SK-N-SH treated with all-trans-retinoic acid at 6 μM for 48 hours (cell line): ENCODE results near the gene CDC42EP2.

Source experiments
- ATAC-seq: fragments of 200-7000 bp; cut with Tn5 transposase; 3 replicates; pipeline ENCODE4 v1.9.1; 2020; ENCODE audit warnings: mild to moderate bottlenecking, moderate library complexity
- ARNTL ChIP-seq: fragments of 450-650 bp; formaldehyde crosslinking; IDR thresholded peaks from 2 replicates; pipeline ENCODE4 v1.5.0; 2020; ENCODE audit warnings: low read depth, mild to moderate bottlenecking, moderate library complexity, borderline replicate concordance
- BACH2 ChIP-seq: fragments of 250-450 bp; sonication (Bioruptor Pico); IDR thresholded peaks from 2 replicates; pipeline ENCODE4 v1.9.0; 2021; ENCODE audit warnings: mild to moderate bottlenecking, borderline replicate concordance
- CSDC2 ChIP-seq: fragments of 250-450 bp; sonication (Bioruptor Pico); IDR thresholded peaks from 2 replicates; pipeline ENCODE4 v1.5.0; 2020; ENCODE audit warnings: mild to moderate bottlenecking, moderate library complexity
- ESRRG ChIP-seq: fragments of 250-450 bp; sonication (Bioruptor Pico); IDR thresholded peaks from 2 replicates; pipeline ENCODE4 v1.6.1; 2021; ENCODE audit warnings: mild to moderate bottlenecking
- ISL1 ChIP-seq: fragments of 250-450 bp; sonication (Bioruptor Pico); IDR thresholded peaks from 2 replicates; pipeline ENCODE4 v2.1.2; 2022; ENCODE audit warnings: mild to moderate bottlenecking, moderate library complexity
- OSR1 ChIP-seq: fragments of 250-450 bp; sonication (Bioruptor Pico); IDR thresholded peaks from 2 replicates; pipeline ENCODE4 v1.8.0; 2022; ENCODE audit warnings: moderate library complexity, mild to moderate bottlenecking, inconsistent platforms
- PPARA ChIP-seq: fragments of 250-450 bp; sonication (Bioruptor Pico); IDR thresholded peaks from 2 replicates; pipeline ENCODE4 v1.5.0; 2020; ENCODE audit warnings: mild to moderate bottlenecking, borderline replicate concordance
- RARB ChIP-seq: fragments of 250-450 bp; sonication (Bioruptor Pico); IDR thresholded peaks from 2 replicates; pipeline ENCODE4 v1.8.0; 2021; ENCODE audit warnings: mild to moderate bottlenecking, moderate library complexity
- SNAI2 ChIP-seq: fragments of 250-450 bp; sonication (Bioruptor Pico); IDR thresholded peaks from 2 replicates; pipeline ENCODE4 v1.5.0; 2020; ENCODE audit warnings: mild to moderate bottlenecking, moderate library complexity
- TCF4 ChIP-seq: fragments of 250-450 bp; sonication (Bioruptor Pico); IDR thresholded peaks from 2 replicates; pipeline ENCODE4 v1.8.0; 2021; ENCODE audit warnings: mild to moderate bottlenecking, moderate library complexity, borderline replicate concordance
- TOX ChIP-seq: fragments of 250-450 bp; sonication (Bioruptor Pico); IDR thresholded peaks from 2 replicates; pipeline ENCODE4 v1.8.0; 2021; ENCODE audit warnings: mild to moderate bottlenecking, moderate library complexity, borderline replicate concordance
- ZFP3 ChIP-seq: fragments of 250-450 bp; sonication (Bioruptor Pico); IDR thresholded peaks from 2 replicates; pipeline ENCODE4 v1.5.0; 2020; ENCODE audit warnings: mild to moderate bottlenecking, moderate library complexity
- ZFP30 ChIP-seq: fragments of 450-650 bp; formaldehyde crosslinking; IDR thresholded peaks from 2 replicates; pipeline ENCODE4 v1.5.0; 2022; ENCODE audit warnings: mild to moderate bottlenecking, moderate library complexity
- ZNF565 ChIP-seq: fragments of 450-650 bp; formaldehyde crosslinking; conservative IDR thresholded peaks from 2 replicates; pipeline ENCODE4 v1.5.0; 2020; ENCODE audit warnings: low read depth, mild to moderate bottlenecking, moderate library complexity
- ZNF70 ChIP-seq: fragments of 450-650 bp; formaldehyde crosslinking; IDR thresholded peaks from 2 replicates; pipeline ENCODE4 v1.5.0; 2020; ENCODE audit warnings: mild to moderate bottlenecking, moderate library complexity
- ZNF8 ChIP-seq: fragments of 450-650 bp; formaldehyde crosslinking; IDR thresholded peaks from 2 replicates; pipeline ENCODE4 v1.5.0; 2020; ENCODE audit warnings: mild to moderate bottlenecking, moderate library complexity
- TF ChIP-seq, protein P1 (sequence below): fragments of 250-450 bp; sonication (Bioruptor Pico); IDR thresholded peaks from 2 replicates; pipeline ENCODE4 v1.5.0; 2020; ENCODE audit warnings: mild to moderate bottlenecking, moderate library complexity
- TF ChIP-seq, protein P2 (sequence below): fragments of 250-450 bp; sonication (Bioruptor Pico); IDR thresholded peaks from 2 replicates; pipeline ENCODE4 v1.5.1; 2020; ENCODE audit warnings: low read depth, mild to moderate bottlenecking, moderate library complexity
- TF ChIP-seq, protein P3 (sequence below): fragments of 250-450 bp; sonication (Bioruptor Pico); IDR thresholded peaks from 2 replicates; pipeline ENCODE4 v1.8.0; 2020; ENCODE audit warnings: mild to moderate bottlenecking, moderate library complexity, borderline replicate concordance
- TF ChIP-seq, protein P4 (sequence below): fragments of 250-450 bp; sonication (Bioruptor Pico); IDR thresholded peaks from 2 replicates; pipeline ENCODE4 v1.8.0; 2021; ENCODE audit warnings: low read depth, mild to moderate bottlenecking, moderate library complexity, borderline replicate concordance
- TF ChIP-seq, protein P5 (sequence below): fragments of 250-450 bp; sonication (Bioruptor Pico); IDR thresholded peaks from 2 replicates; pipeline ENCODE4 v1.5.1; 2021; ENCODE audit warnings: mild to moderate bottlenecking, moderate library complexity

CDC42EP2 gene

DNA sequence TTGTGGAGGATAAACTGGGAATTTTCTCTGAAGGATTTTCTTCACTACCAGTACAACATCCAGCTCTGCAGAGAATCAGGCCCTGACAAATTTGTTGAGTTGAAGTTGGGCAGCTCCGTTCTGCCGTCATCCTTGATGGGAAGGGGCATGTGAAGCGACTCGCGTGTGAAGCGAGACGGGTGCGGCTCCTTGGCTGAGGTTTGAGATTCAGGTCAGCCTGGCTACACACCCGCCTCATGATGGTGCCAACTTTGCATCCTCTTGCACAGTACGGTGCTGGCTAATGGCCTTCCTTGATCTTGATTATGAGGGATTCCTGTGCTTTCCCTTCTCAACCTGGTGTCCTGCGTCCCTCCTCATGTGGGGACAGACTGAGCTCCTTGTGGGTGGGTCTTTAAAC, 19.7 kb upstream of the CDC42EP2 start:
- no peak for ATAC-seq
- no peak for TF ChIP-seq TOX (CRISPR knock-in tag)
- TF ChIP-seq, protein P1, sequence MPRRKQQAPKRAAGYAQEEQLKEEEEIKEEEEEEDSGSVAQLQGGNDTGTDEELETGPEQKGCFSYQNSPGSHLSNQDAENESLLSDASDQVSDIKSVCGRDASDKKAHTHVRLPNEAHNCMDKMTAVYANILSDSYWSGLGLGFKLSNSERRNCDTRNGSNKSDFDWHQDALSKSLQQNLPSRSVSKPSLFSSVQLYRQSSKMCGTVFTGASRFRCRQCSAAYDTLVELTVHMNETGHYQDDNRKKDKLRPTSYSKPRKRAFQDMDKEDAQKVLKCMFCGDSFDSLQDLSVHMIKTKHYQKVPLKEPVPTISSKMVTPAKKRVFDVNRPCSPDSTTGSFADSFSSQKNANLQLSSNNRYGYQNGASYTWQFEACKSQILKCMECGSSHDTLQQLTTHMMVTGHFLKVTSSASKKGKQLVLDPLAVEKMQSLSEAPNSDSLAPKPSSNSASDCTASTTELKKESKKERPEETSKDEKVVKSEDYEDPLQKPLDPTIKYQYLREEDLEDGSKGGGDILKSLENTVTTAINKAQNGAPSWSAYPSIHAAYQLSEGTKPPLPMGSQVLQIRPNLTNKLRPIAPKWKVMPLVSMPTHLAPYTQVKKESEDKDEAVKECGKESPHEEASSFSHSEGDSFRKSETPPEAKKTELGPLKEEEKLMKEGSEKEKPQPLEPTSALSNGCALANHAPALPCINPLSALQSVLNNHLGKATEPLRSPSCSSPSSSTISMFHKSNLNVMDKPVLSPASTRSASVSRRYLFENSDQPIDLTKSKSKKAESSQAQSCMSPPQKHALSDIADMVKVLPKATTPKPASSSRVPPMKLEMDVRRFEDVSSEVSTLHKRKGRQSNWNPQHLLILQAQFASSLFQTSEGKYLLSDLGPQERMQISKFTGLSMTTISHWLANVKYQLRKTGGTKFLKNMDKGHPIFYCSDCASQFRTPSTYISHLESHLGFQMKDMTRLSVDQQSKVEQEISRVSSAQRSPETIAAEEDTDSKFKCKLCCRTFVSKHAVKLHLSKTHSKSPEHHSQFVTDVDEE (CRISPR knock-in tag): no peak
- no peak for TF ChIP-seq ISL1
- no peak for TF ChIP-seq BACH2 (CRISPR knock-in tag)
- no peak for TF ChIP-seq ESRRG (CRISPR knock-in tag)
- TF ChIP-seq ARNTL: no peak
- no peak for TF ChIP-seq CSDC2

DNA sequence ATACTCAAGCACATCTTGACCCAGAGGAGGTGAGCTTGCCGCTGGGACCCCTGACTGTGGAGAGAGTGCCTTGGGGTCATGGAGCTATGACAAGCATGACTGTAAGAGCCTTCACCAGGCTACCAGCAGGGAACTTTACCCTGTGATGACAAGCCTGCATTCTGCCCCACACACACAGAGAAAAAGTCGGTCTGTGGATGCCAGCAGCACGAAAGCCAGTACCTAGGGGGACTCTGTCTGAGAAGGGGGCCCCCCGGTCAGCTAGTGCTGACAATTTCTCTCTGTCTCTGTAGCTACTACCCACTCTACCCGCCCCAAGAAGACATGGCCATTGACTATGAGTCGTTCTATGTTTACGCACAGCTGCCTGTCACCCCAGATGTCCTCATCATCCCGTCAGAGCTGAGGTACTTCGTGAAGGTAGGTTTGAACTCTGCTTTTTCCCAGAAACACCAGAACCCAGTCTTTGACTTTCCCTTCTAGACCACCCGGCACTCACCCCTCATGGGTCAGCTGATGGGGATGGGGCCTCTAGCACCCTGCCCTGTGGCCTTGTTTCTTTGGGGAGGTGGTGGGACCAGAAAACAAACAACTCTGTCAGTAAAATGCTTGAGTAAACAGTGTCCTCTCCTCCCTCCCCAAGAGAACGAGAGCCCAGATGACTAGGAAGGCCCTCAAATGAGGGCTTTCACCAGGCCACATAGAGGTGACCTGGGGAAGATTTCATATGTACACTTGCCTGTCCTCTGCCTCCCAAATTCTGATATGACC, 18.9 kb upstream of the CDC42EP2 start:
- TF ChIP-seq OSR1 (no peak), ZFP30 (CRISPR knock-in tag) (no peak)
- ATAC-seq: no peak

DNA sequence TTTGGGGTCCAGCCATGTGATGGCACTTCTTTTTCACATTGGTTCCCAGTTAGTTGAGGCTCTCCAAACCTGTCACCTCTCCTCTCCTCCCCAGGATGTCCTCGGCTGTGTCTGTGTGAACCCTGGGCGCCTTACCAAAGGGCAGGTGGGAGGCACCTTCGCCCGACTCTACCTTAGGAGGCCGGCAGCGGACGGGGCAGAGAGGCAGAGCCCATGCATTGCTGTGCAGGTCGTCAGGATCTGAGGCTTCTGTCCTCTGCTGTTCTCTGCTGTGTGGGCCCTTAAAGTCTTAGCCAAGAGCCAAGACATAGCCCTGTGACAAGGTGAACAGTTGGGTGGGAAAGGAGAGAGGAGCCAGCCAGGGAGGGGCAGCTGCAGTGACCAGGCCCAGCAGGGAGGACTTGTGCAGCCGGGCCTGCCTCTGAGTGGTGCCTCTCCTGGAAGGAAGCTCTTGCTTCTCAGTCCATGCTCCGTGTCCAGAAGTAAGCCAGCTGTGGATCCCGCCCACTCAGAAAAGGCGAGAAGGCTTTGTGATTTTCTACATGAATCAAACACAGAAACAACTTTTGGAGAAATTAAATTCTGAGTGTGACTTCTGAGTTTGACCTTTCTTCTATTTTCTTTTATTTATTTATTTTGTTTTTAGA, 17.5 kb upstream of the CDC42EP2 start:
- TF ChIP-seq ZNF565 (CRISPR knock-in tag) (no peak), PPARA (no peak), OSR1 (no peak), SNAI2 (CRISPR knock-in tag) (no peak)
- TF ChIP-seq, protein P2, sequence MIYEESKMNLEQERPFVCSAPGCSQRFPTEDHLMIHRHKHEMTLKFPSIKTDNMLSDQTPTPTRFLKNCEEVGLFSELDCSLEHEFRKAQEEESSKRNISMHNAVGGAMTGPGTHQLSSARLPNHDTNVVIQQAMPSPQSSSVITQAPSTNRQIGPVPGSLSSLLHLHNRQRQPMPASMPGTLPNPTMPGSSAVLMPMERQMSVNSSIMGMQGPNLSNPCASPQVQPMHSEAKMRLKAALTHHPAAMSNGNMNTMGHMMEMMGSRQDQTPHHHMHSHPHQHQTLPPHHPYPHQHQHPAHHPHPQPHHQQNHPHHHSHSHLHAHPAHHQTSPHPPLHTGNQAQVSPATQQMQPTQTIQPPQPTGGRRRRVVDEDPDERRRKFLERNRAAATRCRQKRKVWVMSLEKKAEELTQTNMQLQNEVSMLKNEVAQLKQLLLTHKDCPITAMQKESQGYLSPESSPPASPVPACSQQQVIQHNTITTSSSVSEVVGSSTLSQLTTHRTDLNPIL (CRISPR knock-in tag): no peak

DNA sequence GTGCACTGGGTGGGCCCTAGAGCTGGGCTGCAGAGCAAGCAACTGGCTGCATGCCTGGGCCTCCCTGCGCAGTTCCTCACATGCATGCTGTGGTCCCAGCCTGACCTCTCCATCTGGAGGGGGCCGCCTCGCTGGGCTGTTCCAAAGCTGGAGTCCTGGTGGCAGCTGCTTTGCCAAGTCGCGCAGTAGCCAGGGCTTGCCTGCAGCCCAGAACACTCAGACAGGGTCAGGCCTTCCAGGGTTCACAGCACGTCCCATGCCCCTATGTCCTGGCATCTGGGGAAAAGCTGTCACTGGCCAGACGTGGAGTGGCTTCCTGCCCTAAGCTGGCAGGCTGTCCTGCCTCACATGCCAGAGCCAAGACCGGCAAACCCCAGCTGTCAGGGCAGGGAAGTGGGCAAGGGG, 16.5 kb upstream of the CDC42EP2 start:
- TF ChIP-seq ZFP3 (CRISPR knock-in tag): no peak
- TF ChIP-seq ZNF8 (CRISPR knock-in tag): no peak
- TF ChIP-seq TCF4 (CRISPR knock-in tag): no peak
- TF ChIP-seq OSR1: no peak
- no peak for TF ChIP-seq ZNF565 (CRISPR knock-in tag)
- no peak for TF ChIP-seq TOX (CRISPR knock-in tag)
- no peak for TF ChIP-seq ISL1
- ATAC-seq: no peak

More for the DNA sequence above, 17.5 kb upstream of the CDC42EP2 start:
- no peak for ATAC-seq

DNA sequence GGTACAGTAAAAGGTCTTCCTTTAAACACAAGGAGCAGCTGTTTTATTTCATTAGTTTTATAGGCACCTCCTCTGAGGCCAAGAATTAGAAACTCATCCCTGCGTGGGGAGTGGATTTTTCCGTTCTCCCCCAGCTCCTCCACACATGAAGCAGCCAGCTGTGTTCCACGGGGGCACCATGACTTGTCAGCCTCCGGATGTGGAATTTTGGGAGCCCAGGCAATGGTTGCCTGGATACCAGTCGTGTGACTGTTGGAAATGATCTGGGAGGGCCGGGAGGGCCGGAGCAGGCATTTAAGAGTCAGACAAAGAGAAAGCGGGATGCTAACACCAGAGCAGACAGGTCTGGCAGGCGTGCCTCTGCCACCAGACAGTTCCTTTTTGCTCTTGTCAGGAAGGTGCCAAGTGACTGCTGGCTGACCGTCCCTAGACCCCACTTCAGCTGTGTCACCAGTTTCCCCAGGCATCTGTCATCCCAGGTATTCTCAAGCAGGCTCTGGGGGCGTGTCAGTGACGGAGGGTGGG, 15.9 kb upstream of the CDC42EP2 start:
- ATAC-seq: no peak
- TF ChIP-seq ARNTL (no peak), SNAI2 (CRISPR knock-in tag) (no peak), PPARA (no peak), TCF4 (CRISPR knock-in tag) (no peak), BACH2 (CRISPR knock-in tag) (no peak), ZNF565 (CRISPR knock-in tag) (no peak), RARB (CRISPR knock-in tag) (no peak), ZNF8 (CRISPR knock-in tag) (no peak), ZFP30 (CRISPR knock-in tag) (no peak), CSDC2 (no peak), ZNF70 (CRISPR knock-in tag) (no peak), ZFP3 (CRISPR knock-in tag) (no peak)
- TF ChIP-seq, protein P3, sequence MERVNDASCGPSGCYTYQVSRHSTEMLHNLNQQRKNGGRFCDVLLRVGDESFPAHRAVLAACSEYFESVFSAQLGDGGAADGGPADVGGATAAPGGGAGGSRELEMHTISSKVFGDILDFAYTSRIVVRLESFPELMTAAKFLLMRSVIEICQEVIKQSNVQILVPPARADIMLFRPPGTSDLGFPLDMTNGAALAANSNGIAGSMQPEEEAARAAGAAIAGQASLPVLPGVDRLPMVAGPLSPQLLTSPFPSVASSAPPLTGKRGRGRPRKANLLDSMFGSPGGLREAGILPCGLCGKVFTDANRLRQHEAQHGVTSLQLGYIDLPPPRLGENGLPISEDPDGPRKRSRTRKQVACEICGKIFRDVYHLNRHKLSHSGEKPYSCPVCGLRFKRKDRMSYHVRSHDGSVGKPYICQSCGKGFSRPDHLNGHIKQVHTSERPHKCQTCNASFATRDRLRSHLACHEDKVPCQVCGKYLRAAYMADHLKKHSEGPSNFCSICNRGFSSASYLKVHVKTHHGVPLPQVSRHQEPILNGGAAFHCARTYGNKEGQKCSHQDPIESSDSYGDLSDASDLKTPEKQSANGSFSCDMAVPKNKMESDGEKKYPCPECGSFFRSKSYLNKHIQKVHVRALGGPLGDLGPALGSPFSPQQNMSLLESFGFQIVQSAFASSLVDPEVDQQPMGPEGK (CRISPR knock-in tag): no peak
- TF ChIP-seq, protein P2 (CRISPR knock-in tag): no peak
- TF ChIP-seq, protein P4, sequence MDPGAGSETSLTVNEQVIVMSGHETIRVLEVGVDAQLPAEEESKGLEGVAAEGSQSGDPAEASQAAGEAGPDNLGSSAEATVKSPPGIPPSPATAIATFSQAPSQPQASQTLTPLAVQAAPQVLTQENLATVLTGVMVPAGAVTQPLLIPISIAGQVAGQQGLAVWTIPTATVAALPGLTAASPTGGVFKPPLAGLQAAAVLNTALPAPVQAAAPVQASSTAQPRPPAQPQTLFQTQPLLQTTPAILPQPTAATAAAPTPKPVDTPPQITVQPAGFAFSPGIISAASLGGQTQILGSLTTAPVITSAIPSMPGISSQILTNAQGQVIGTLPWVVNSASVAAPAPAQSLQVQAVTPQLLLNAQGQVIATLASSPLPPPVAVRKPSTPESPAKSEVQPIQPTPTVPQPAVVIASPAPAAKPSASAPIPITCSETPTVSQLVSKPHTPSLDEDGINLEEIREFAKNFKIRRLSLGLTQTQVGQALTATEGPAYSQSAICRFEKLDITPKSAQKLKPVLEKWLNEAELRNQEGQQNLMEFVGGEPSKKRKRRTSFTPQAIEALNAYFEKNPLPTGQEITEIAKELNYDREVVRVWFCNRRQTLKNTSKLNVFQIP (CRISPR knock-in tag): no peak
- TF ChIP-seq, protein P5, sequence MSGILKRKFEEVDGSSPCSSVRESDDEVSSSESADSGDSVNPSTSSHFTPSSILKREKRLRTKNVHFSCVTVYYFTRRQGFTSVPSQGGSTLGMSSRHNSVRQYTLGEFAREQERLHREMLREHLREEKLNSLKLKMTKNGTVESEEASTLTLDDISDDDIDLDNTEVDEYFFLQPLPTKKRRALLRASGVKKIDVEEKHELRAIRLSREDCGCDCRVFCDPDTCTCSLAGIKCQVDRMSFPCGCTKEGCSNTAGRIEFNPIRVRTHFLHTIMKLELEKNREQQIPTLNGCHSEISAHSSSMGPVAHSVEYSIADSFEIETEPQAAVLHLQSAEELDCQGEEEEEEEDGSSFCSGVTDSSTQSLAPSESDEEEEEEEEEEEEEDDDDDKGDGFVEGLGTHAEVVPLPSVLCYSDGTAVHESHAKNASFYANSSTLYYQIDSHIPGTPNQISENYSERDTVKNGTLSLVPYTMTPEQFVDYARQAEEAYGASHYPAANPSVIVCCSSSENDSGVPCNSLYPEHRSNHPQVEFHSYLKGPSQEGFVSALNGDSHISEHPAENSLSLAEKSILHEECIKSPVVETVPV (CRISPR knock-in tag): no peak
- TF ChIP-seq, all 23 proteins: peak for 0
